ENCODE measurements around the gene SENP7. TPM values are rescaled to one million over a fixed set of nuclear protein-coding genes. Genes with fewer than 3 reads are reported as not detected.

SENP7 gene
- total RNA-seq, 2 donors from 2014 or later: 8.8 to 10.1 TPM

- no peak for DNase-seq
- intact Hi-C loops (cut with DNase I, micrococcal nuclease): no loop called here
- no peak for ATAC-seq
Measured at GRCh38 chr3:101292027-101292426, 221.0 kb downstream of the SENP7 start.

- no peak for DNase-seq
- no peak for ATAC-seq
- intact Hi-C loops (cut with DNase I, micrococcal nuclease): no loop called here
Measured at GRCh38 chr3:101288294-101288693, 224.7 kb downstream of the SENP7 start.

GRCh38 chr3:101284757-101285156 lies 228.3 kb downstream of the SENP7 start:
- ATAC-seq (no peak), DNase-seq (no peak)
- intact Hi-C loops (cut with DNase I, micrococcal nuclease): no loop called here

- intact Hi-C loops (cut with DNase I, micrococcal nuclease): no loop called here
- DNase-seq: no peak
Measured at GRCh38 chr3:101281521-101282030, 231.4 kb downstream of the SENP7 start.

GRCh38 chr3:101279765-101280385 lies 233.1 kb downstream of the SENP7 start:
- ATAC-seq: no peak
- DNase-seq: no peak
- intact Hi-C loops (cut with DNase I, micrococcal nuclease): no loop called here

More at GRCh38 chr3:101281521-101282030, 231.4 kb downstream of the SENP7 start:
- no peak for ATAC-seq

GRCh38 chr3:101279162-101279561 lies 233.8 kb downstream of the SENP7 start:
- no peak for DNase-seq
- intact Hi-C loops (cut with DNase I, micrococcal nuclease): no loop called here
- no peak for ATAC-seq

GRCh38 chr3:101278727-101279126 lies 234.3 kb downstream of the SENP7 start:
- intact Hi-C loops (cut with DNase I, micrococcal nuclease): no loop called here
- DNase-seq: no peak
- ATAC-seq: no peak

Other genes starting within 250 kb of the SENP7 start
- gene IMPG2, start 192.6 kb downstream of the SENP7 start, total RNA-seq: under 1 TPM in 1 of 2 donors, not detected in 1; 0.11 TPM
- 10 to 100 TPM; 15.9 to 20.1 TPM for gene TRMT10C, start 48.7 kb upstream of the SENP7 start, total RNA-seq
- 10 to 100 TPM; 87.2 to 99.6 TPM for gene PCNP, start 61.0 kb upstream of the SENP7 start, total RNA-seq
- gene ZBTB11, start 163.9 kb upstream of the SENP7 start, total RNA-seq: 10 to 100 TPM; 11.5 to 13.2 TPM
- 100 to 1,000 TPM; 718 to 735 TPM for gene RPL24, start 173.5 kb upstream of the SENP7 start, total RNA-seq
- 1 to 10 TPM; 4.3 to 5.1 TPM for gene CEP97, start 211.4 kb upstream of the SENP7 start, total RNA-seq